ENCODE results near the gene PLA2G2D.
A peak's percentile ranks its signal among the peaks of the same experiment; 100 is the strongest.

PLA2G2D gene

GRCh38 chr1:20082772-20083171, 36.6 kb downstream of the PLA2G2D start:
- H3K4me3 ChIP-seq (ENCODE audit: low read depth, low read length) = no peak overlapping the region
- no peak for TF ChIP-seq CTCF (IDR thresholded peaks at IDR 0.05; ENCODE audit: insufficient read depth, low read depth, low read length, missing control alignments)
- DNase-seq (ENCODE audit: low read depth) = no peak

- no peak for DNase-seq (ENCODE audit: low read depth)
- TF ChIP-seq CTCF (IDR thresholded peaks at IDR 0.05; ENCODE audit: insufficient read depth, low read depth, low read length, missing control alignments) = no peak
- no peak overlapping the region for H3K4me3 ChIP-seq (ENCODE audit: low read depth, low read length)
Observed at GRCh38 chr1:20081353-20081810, 38.0 kb downstream of the PLA2G2D start.

- no peak for TF ChIP-seq CTCF (IDR thresholded peaks at IDR 0.05; ENCODE audit: insufficient read depth, low read depth, low read length, missing control alignments)
- DNase-seq (ENCODE audit: low read depth) = peak; percentile 72
- H3K4me3 ChIP-seq (ENCODE audit: low read depth, low read length) = no peak overlapping the region; the same call in 1 of the 2 replicates
Observed at GRCh38 chr1:20080441-20081352, 38.6 kb downstream of the PLA2G2D start.

GRCh38 chr1:20079661-20080305, 39.6 kb downstream of the PLA2G2D start:
- H3K4me3 ChIP-seq (ENCODE audit: low read depth, low read length) = no peak overlapping the region
- TF ChIP-seq CTCF (IDR thresholded peaks at IDR 0.05; ENCODE audit: insufficient read depth, low read depth, low read length, missing control alignments) = no peak
- DNase-seq (ENCODE audit: low read depth) = no peak

- no peak for DNase-seq (ENCODE audit: low read depth)
- no peak for TF ChIP-seq CTCF (IDR thresholded peaks at IDR 0.05; ENCODE audit: insufficient read depth, low read depth, low read length, missing control alignments)
- H3K4me3 ChIP-seq (ENCODE audit: low read depth, low read length) = no peak overlapping the region
Observed at GRCh38 chr1:20078711-20079110, 40.6 kb downstream of the PLA2G2D start.

GRCh38 chr1:20078171-20078651, 41.1 kb downstream of the PLA2G2D start:
- no peak for TF ChIP-seq CTCF (IDR thresholded peaks at IDR 0.05; ENCODE audit: insufficient read depth, low read depth, low read length, missing control alignments)
- DNase-seq (ENCODE audit: low read depth) = peak; percentile 71
- no peak overlapping the region for H3K4me3 ChIP-seq (ENCODE audit: low read depth, low read length)
